GM21381 (cell line): ENCODE data around the gene RASAL2.
"Not testable (repeated sequence)": the region's sequence is repeated elsewhere in the genome, so short reads cannot be mapped to it uniquely, and the experiment has no call there.

Experiments used
- ATAC-seq: cut with Tn5 transposase; IDR thresholded peaks from one replicate; pipeline ENCODE4 v1.9.1; 2021; ENCODE audit warnings: mild to moderate bottlenecking, moderate library complexity; ENCODE audit not compliant: unreplicated experiment

The RASAL2 gene

GRCh38 chr1:178066908-178067614 lies 26.8 kb upstream of the RASAL2 start:
- peak; percentile 97 for ATAC-seq

DNA sequence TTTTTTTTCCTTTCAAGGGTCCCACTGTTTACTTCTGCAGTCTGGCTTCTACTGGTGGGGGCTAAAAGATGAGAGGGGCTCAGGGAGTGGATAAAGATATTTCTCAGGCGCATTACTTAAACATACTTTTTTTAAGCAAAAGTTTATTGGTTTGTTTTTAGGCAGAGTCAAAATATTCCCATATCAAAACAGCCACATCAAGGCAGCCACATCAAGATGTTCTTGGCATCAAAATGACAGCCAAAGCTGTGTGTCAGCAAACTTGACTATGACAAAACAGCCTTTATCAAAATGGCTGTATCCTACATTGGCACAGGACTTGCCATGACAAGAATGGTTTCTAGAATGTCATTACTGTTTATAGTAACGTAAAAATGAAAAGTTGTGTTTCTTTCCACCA lies 22.1 kb upstream of the RASAL2 start:
- ATAC-seq = no peak

GRCh38 chr1:178072326-178072725 lies 21.6 kb upstream of the RASAL2 start:
- no peak for ATAC-seq

DNA sequence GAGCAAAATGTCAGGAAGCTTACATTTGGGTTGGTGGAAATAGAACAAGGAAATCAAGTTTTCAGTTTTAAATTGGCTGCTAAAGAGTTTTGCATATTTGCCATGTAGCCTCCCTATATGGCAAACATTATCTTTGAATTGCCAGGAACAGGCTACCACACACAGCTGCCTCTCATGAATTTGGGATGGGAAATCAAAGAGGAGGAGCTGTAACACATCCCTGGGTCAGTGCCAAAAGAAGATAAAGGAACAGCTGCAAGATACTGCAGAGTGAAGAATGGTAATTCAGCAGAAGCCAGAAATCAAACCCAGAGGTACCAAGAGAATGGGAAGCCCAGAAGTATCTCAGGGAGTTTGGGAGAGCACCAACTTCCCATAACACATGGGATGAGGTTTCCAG lies 18.6 kb upstream of the RASAL2 start:
- no peak for ATAC-seq

DNA sequence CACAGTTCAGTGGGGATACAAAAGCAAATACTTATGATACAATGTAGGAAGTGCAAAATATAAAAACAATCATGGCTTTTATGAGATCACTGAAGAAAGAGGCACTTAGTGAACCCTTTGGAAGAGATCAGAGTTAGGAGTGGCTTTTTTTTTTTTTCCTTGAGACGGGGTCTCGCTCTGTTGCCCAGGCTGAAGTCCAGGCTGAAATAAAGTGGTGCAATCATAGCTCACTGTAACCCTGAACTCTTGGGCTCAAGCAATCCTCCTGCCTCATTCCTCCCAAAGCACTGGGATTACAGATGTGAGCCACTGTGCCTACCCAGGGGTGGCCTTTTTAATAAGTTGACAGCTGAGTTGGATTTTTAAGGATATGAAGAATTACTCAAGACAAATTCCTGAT lies 17.3 kb upstream of the RASAL2 start:
- ATAC-seq = no peak

GRCh38 chr1:178077917-178078316 lies 16.0 kb upstream of the RASAL2 start:
- ATAC-seq = no peak

- no peak for ATAC-seq
These were observed 7.6 kb upstream of the RASAL2 start for GRCh38 chr1:178086294-178086693.

DNA sequence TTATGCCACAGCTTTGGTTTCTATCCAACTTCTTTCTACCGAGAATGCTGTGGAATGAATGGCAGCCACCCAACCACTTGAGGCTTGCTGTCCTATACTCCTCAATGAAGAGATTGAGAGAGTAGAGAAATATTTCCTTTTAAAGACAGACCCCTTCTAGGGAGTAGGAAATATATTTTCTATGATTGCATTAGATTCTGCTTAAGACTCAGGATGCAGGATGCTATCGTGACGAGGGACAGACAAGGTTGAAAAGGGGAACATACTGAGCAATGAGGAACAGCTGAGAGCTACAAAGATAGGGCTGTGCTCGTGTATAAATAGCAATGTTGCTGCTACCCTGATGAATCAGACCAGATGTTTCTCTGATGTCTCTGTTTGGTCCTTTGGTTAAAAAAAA lies 7.1 kb upstream of the RASAL2 start:
- ATAC-seq = no peak

DNA sequence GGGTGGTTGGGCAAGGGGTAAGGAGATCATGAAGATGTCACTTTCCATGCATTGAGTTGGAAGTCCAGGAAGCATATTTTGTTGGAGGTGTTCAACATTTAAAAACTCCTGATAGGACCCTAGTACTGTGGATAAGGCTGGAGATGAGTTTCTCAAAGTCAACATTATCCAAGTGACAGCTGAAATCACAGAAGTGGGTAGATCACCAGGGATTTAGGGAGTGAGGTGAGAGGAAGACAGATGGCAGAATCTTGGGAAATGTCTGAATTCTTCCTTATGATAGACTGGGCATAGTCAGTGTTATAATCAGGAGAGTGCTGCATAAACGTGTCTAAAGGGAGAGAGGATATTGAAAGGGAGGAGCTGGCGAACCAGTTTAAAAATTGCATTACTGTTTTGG lies 5.3 kb upstream of the RASAL2 start:
- ATAC-seq = no peak

DNA sequence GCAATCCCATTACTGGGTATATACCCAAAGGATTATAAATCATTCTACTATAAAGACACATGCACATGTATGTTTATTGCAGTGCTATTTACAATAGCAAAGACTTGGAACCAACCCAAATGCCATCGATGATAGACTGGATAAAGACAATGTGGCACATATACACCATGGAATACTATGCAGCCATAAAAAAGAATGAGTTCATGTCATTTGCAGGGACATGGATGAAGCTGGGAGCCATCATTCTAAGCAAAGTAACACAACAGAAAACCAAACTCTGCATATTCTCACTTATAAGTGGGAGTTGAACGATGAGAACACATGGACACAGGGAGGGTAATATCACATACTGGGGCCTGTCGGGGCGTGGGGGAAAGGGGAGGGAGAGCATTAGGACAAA lies 2.5 kb upstream of the RASAL2 start:
- ATAC-seq = not testable (repeated sequence)

DNA sequence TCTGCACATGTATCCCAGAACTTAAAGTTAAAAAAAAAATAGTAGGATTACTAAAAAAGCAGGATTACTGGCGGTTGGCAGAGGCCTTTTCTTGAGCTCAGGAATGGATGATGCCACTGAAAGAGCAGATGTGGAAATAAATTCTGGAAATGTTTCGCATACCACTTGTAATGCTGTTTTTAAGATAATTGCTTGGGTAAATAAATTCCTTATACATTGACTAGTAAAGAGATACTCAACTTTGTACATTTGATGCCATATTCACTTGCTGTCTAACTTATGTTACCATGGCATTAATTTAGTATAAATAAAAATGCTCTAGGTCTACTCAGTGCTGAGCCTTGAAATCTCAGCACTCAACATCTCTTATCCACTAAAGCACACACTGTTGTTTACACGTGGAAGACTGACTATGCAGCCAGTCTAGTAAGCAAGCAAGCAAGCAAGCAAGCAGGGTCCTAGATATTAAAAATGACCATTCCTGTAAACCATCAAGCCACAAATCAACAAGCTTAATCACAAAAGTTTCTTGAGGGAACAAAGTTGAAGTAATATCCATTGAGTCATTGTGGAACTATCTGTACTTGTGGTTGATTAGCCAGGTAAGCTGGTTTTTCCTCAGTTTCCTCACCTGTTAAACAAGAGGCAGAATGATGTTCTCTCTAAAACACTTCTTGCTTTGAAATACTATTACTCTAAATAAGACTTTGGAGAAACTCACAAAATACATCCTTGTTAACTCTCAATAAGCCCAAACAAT lies 1.7 kb upstream of the RASAL2 start:
- ATAC-seq = no peak

DNA sequence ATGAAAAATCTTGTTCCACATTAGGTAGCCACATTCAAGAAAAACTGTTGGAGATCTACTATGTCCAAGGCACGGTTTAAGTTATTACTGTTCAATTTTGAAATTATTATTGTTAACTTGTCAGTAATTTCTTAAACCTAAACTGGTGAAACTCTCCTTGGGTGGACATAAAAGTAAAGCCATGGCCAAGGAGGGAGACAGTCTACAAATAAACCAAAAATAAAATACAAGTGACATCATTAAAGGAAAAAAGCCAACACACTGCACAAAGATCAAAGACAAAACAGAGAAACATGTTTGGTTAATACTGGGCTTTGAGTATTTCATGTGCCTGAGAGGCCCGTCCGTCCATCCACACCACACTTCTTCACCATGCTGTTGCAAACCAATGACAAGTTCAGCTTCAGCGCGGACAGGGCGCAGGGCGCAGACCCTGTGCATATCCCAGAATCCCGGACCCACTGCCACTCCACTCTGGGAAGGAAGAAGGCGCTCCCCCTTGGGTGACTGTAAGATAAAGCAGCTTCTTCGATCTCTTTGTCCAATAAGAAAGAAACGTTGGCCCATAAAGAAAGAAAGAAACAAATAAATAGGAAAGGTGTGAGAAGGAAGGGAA lies 918 bp upstream of the RASAL2 start:
- ATAC-seq = no peak

- peak; percentile 78 for ATAC-seq
These were observed 382 bp upstream of the RASAL2 start for GRCh38 chr1:178093494-178093950.

- ATAC-seq = no peak
These were observed 1.1 kb downstream of the RASAL2 start for GRCh38 chr1:178094739-178095645.

DNA sequence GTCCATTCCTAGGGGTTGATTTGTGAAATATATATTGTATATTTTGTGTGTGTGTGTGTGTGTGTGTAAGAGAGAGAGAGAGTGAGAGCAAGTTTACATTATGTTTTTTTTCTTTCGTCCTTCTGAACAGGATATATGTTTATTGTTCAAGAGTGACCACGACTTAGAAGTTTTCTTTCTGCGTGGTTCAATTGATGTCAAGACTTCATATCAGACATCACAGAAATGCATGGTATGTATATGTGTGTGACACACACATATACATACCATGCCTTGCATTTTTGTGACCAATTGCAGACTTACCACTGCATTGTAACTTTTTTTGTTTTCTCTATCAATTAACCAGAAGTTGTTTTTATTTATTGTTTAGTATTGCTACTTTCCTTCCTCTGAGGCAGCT lies 2.5 kb downstream of the RASAL2 start:
- ATAC-seq = no peak

GRCh38 chr1:178098262-178098661 lies 4.4 kb downstream of the RASAL2 start:
- ATAC-seq = no peak

GRCh38 chr1:178101266-178101630 lies 7.3 kb downstream of the RASAL2 start:
- no peak for ATAC-seq

DNA sequence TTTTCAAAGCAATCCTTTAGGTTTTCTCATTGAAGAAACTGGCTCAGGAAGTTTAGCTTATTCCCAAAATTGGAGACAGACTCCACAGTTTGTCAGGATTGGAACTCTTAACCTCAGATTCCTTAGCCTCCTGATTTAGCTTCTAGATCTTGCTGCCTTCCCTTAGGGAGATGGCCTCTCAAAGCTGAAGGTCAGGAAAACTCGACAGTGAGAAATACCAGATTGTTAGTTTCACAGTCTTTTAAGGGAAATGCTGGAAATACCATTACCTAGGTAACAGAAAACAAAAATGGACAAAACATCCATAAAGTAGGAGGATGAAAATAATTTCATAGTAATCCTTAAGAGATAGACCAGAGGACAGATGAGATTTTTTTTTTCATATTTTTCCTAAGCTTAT lies 7.8 kb downstream of the RASAL2 start:
- no peak for ATAC-seq

GRCh38 chr1:178102218-178102617 lies 8.3 kb downstream of the RASAL2 start:
- no peak for ATAC-seq

DNA sequence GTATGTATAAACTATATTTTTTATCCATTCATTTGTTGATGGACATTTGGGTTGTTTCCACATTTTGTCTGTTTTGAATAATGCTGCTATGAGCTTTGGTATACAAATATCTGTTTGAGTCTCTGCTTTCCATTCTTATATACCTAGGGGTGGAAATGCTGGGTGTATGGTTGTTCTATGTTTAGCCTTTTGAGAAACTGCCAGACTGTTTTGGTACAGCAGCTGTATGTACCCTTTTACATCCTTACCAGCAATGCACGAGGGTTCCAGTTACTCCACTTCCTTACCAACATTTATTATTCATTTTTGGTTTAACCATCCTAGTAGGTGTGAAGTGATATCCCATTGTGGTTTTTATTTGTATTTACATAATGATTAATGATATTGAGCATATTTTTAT lies 13.9 kb downstream of the RASAL2 start:
- no peak for ATAC-seq
